Mesendoderm (in vitro differentiated cells): ENCODE measurements around the gene PPP1R9A.
A peak's percentile ranks its signal among the peaks of the same experiment; 100 is the strongest.

Source experiments
- DNase-seq: peaks from one replicate; pipeline ENCODE4 v3.0.0; 2013
- H2AK5ac ChIP-seq: 2 replicates; pipeline ENCODE4 v1.6.1; 2013; ENCODE audit warnings: low read length, inconsistent platforms
- H2BK120ac ChIP-seq: 2 replicates; pipeline ENCODE4 v1.6.1; 2013; ENCODE audit warnings: low read depth, mild to moderate bottlenecking, low read length, moderate library complexity, mixed read lengths
- H2BK15ac ChIP-seq: replicated peaks from 2 replicates; pipeline ENCODE4 v1.6.1; 2013; ENCODE audit warnings: low read depth, mild to moderate bottlenecking, moderate library complexity
- H2BK5ac ChIP-seq: 2 replicates; pipeline ENCODE4 v1.6.1; 2013; ENCODE audit warnings: low read length, inconsistent platforms
- H3K18ac ChIP-seq: 2 replicates; pipeline ENCODE4 v1.6.1; 2013; ENCODE audit warnings: mild to moderate bottlenecking, low read length, mixed read lengths
- H3K23ac ChIP-seq: one replicate; pipeline ENCODE4 v1.6.1; 2013; ENCODE audit warnings: low read length
- H3K27ac ChIP-seq: 2 replicates; pipeline ENCODE4 v1.5.1; 2013; ENCODE audit warnings: low read depth, mild to moderate bottlenecking, inconsistent platforms, low read length, moderate library complexity
- H3K27me3 ChIP-seq: 2 replicates; pipeline ENCODE4 v1.6.1; 2013; ENCODE audit warnings: low read length, control low read depth, mild to moderate bottlenecking, inconsistent platforms; ENCODE audit not compliant: insufficient read depth, poor library complexity
- H3K36me3 ChIP-seq: 2 replicates; pipeline ENCODE4 v1.6.1; 2013; ENCODE audit warnings: low read length, inconsistent platforms; ENCODE audit not compliant: control insufficient read depth, insufficient read depth
- H3K4ac ChIP-seq: one replicate; pipeline ENCODE4 v1.6.1; 2013; ENCODE audit warnings: low read depth, mild to moderate bottlenecking, low read length, moderate library complexity
- H3K4me1 ChIP-seq: 2 replicates; pipeline ENCODE4 v1.6.1; 2013; ENCODE audit warnings: low read depth, low read length, inconsistent platforms; ENCODE audit not compliant: control insufficient read depth
- H3K4me2 ChIP-seq: 2 replicates; pipeline ENCODE4 v1.6.1; 2013; ENCODE audit warnings: low read length
- H3K4me3 ChIP-seq: 2 replicates; pipeline ENCODE4 v1.5.1; 2013; ENCODE audit warnings: mild to moderate bottlenecking, low read length
- H3K56ac ChIP-seq: one replicate; pipeline ENCODE4 v1.6.1; 2013; ENCODE audit warnings: low read length
- H3K79me1 ChIP-seq: 2 replicates; pipeline ENCODE4 v1.6.1; 2013; ENCODE audit warnings: low read length, inconsistent platforms
- H3K79me2 ChIP-seq: 2 replicates; pipeline ENCODE4 v1.6.1; 2013; ENCODE audit warnings: mild to moderate bottlenecking, low read length; ENCODE audit not compliant: control insufficient read depth, insufficient read depth
- H3K9ac ChIP-seq: 2 replicates; pipeline ENCODE4 v1.6.1; 2013; ENCODE audit warnings: low read length, inconsistent platforms
- H4K5ac ChIP-seq: one replicate; pipeline ENCODE4 v1.6.1; 2013; ENCODE audit warnings: low read length
- H4K8ac ChIP-seq: one replicate; pipeline ENCODE4 v1.6.1; 2013; ENCODE audit warnings: low read depth, mild to moderate bottlenecking, control low read depth, low read length, moderate library complexity
- WGBS: extraction: QIAGEN DNeasy Blood & Tissue Kit; methylation state at CpG from one replicate; pipeline ENCODE4 v1.1.7; 2013; ENCODE audit warnings: low lambda C conversion rate, missing lambda C conversion rate; ENCODE audit not compliant: insufficient coverage; ENCODE audit errors: extremely low coverage; 5-methylcytosine and 5-hydroxymethylcytosine counted together

Gene PPP1R9A

DNA sequence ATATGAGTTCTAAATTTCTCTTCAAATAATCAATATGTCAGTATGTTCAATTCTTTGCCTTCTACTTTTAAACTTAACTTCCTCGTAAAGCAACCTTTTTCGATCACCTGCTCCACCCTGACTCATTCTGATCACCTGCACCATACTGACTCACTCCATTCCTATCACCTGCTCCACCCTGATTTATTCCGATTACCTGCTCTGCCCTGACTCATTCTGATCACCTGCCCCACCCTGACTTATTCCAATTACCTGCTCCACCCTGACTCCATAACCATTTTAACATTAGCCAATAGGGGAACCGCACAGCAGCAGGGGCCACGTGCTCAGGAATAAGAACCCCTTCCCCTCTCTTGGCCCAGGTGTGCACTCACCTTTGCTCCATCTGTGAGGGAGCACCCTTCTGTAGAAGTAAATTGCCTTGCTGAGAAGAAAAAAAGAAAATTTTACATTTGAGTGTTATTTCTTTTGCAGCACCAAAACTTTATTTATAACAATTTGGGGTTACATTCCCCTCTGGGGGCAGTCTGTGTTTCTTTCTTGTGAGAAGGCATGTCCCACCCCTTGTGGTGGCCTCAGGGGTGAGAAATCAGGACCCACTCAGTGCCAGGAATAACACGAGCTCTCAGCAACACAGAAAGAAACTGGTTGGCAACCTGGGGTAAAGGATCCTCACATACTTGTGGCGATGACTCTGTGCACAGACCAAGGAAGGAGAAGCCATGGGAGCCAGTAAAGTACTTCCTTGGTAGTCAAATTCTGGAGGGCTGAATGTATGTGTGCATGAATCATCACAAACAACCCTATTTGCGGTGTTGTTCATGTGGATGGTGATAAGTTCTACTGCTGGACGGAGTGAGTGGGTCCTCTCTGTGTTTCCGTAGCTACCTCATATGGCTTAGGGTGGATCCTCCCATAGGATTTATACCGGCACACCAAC lies 29.4 kb upstream of the PPP1R9A start:
- Histone ChIP-seq H3K56ac (no peak overlapping the region), H3K79me2 (no peaks in the 10 kb centered on the region), H3K27me3 (no peaks in the 10 kb centered on the region), H3K4me3 (no peak overlapping the region), H3K4me1 (no peaks in the 10 kb centered on the region), H2AK5ac (no peak overlapping the region), H4K5ac (no peak overlapping the region), H4K8ac (no peak overlapping the region), H2BK15ac (no peak overlapping the region), H3K27ac (no peak overlapping the region), H3K4me2 (no peak overlapping the region), H3K23ac (no peak overlapping the region), H3K9ac (no peak overlapping the region), H3K18ac (no peak overlapping the region), H3K4ac (no peak overlapping the region), H2BK120ac (no peak overlapping the region), H3K36me3 (no peaks in the 10 kb centered on the region), H2BK5ac (no peak overlapping the region), H3K79me1 (no peaks in the 10 kb centered on the region)
- WGBS: no CpG with 5 or more reads among the region's 11 CpGs
- peak; percentile 12 for DNase-seq

DNA sequence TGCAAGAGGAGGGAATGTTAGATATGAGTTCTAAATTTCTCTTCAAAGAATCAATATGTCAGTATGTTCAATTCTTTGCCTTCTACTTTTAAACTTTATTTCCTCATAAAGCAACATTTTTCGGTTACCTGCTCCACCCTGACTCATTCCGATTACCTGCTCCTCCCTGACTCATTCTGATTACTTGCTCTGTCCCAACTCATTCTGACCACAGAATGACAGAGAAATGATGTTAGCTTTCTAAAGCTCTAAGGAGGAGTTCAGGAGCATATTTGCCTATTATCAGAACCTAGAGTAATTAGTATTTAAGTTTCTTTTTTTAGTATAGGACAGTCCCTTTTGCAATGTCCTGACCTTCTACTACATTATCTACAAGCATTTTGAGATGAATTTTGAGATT lies 24.5 kb upstream of the PPP1R9A start:
- no peak overlapping the region for H3K9ac ChIP-seq
- WGBS: no CpG with 5 or more reads among the region's 2 CpGs
- H3K4me2 ChIP-seq: no peak overlapping the region
- H3K4ac ChIP-seq: no peak overlapping the region
- H3K18ac ChIP-seq: no peak overlapping the region
- no peaks in the 10 kb centered on the region for H3K36me3 ChIP-seq
- no peaks in the 10 kb centered on the region for H3K79me2 ChIP-seq
- H3K79me1 ChIP-seq: no peaks in the 10 kb centered on the region
- H2BK15ac ChIP-seq: no peak overlapping the region
- no peak overlapping the region for H2AK5ac ChIP-seq
- no peak overlapping the region for H3K23ac ChIP-seq
- H2BK5ac ChIP-seq: no peak overlapping the region
- no peak overlapping the region for H2BK120ac ChIP-seq
- no peak overlapping the region for H3K56ac ChIP-seq
- no peak for DNase-seq
- H3K27ac ChIP-seq: no peak overlapping the region
- no peaks in the 10 kb centered on the region for H3K4me1 ChIP-seq
- no peaks in the 10 kb centered on the region for H3K27me3 ChIP-seq
- no peak overlapping the region for H4K8ac ChIP-seq
- no peak overlapping the region for H4K5ac ChIP-seq
- no peak overlapping the region for H3K4me3 ChIP-seq

DNA sequence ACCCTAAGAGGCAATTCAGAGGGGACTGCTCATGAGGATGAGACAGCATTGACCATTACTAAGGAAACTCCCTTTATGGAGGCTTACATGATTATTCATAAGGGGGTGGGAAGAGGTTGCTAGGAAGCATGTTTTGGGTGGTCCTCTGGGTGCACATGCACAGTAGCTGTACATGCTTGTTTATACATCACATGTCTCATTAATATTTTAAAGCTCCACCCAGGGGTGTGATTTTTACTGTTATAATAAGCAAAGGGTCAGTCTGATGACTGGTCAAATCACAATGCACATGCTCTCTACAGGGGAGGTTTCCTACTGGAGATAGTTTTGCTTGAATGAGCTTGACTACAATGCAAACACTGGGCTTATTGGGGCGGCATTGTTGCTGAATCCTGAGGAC lies 23.8 kb upstream of the PPP1R9A start:
- Histone ChIP-seq H3K79me2 (no peaks in the 10 kb centered on the region), H2BK5ac (no peak overlapping the region), H2BK15ac (no peak overlapping the region), H3K9ac (no peak overlapping the region), H3K27me3 (no peaks in the 10 kb centered on the region), H3K4ac (no peak overlapping the region), H3K36me3 (no peaks in the 10 kb centered on the region), H3K4me1 (no peaks in the 10 kb centered on the region), H3K27ac (no peak overlapping the region), H3K18ac (no peak overlapping the region), H2AK5ac (no peak overlapping the region), H3K4me2 (no peak overlapping the region), H3K23ac (no peak overlapping the region), H3K4me3 (no peak overlapping the region), H4K5ac (no peak overlapping the region), H2BK120ac (no peak overlapping the region), H3K79me1 (no peaks in the 10 kb centered on the region), H3K56ac (no peak overlapping the region), H4K8ac (no peak overlapping the region)
- no CpG with 5 or more reads among the region's 1 CpG for WGBS
- DNase-seq: no peak

DNA sequence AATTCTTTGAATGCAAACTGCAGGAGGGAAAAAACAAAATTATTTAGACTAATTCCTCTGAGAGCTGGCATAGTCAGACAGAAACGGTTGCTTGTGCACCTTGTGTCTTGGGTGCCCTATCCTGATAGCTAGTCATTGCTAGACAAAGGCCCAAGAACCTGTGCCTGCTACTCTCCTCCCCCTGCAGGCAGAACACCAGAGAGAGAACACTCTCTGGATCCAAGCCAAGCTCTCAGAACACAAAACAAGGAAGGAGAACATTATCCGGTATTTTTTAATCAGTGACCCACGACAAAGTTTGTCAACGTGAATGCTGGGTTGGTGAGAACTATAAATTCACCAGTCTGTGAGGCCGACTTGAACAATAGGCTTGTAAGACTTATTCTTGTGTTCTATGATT lies 18.8 kb upstream of the PPP1R9A start:
- H3K9ac ChIP-seq: no peak overlapping the region
- H4K8ac ChIP-seq: no peak overlapping the region
- no peaks in the 10 kb centered on the region for H3K4me1 ChIP-seq
- no peak overlapping the region for H3K23ac ChIP-seq
- peak; percentile 36 for DNase-seq
- H3K4me3 ChIP-seq: no peak overlapping the region
- H2BK15ac ChIP-seq: no peak overlapping the region
- no peak overlapping the region for H2BK5ac ChIP-seq
- no peak overlapping the region for H3K18ac ChIP-seq
- no peak overlapping the region for H3K27ac ChIP-seq
- H3K79me2 ChIP-seq: no peaks in the 10 kb centered on the region
- H2BK120ac ChIP-seq: no peak overlapping the region
- H2AK5ac ChIP-seq: no peak overlapping the region
- H3K4me2 ChIP-seq: no peak overlapping the region
- no peaks in the 10 kb centered on the region for H3K36me3 ChIP-seq
- WGBS: no CpG with 5 or more reads among the region's 5 CpGs
- no peak overlapping the region for H3K4ac ChIP-seq
- H3K79me1 ChIP-seq: no peaks in the 10 kb centered on the region
- no peak overlapping the region for H4K5ac ChIP-seq
- H3K27me3 ChIP-seq: no peaks in the 10 kb centered on the region
- H3K56ac ChIP-seq: no peak overlapping the region

DNA sequence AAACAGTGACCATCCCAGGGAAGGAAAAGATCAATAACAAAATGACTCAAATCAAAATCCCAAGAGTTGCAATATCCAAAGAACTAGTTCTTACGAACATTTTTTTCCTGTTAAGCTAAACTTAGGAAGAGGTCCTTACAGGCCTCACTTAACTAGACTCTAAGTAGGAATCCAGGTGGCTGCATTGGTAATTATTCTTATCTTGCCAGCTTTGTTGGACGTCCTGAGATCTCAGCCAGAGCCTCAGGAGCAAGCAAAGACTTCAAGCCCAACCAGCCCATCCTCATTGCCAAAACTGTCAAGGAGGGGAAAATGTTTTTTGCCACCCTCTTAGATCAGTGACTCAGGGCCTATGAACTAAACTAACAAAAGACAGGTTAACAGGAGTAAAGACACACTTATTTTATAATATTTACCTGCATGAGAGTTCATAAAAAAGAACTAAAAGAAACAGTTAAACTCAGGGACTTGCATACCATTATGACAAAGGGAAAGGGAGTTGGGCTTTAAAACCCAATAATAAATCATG lies 18.3 kb upstream of the PPP1R9A start:
- no peak overlapping the region for H2AK5ac ChIP-seq
- peak; percentile 32 for DNase-seq
- H3K4me3 ChIP-seq: no peak overlapping the region
- no peaks in the 10 kb centered on the region for H3K27me3 ChIP-seq
- no peaks in the 10 kb centered on the region for H3K36me3 ChIP-seq
- H3K4me2 ChIP-seq: no peak overlapping the region
- no peak overlapping the region for H4K8ac ChIP-seq
- no peak overlapping the region for H3K4ac ChIP-seq
- no peak overlapping the region for H3K56ac ChIP-seq
- H3K9ac ChIP-seq: no peak overlapping the region
- H3K79me2 ChIP-seq: no peaks in the 10 kb centered on the region
- no CpG with 5 or more reads among the region's 2 CpGs for WGBS
- H4K5ac ChIP-seq: no peak overlapping the region
- no peak overlapping the region for H3K18ac ChIP-seq
- H2BK15ac ChIP-seq: no peak overlapping the region
- H3K4me1 ChIP-seq: no peaks in the 10 kb centered on the region
- H3K23ac ChIP-seq: no peak overlapping the region
- H2BK5ac ChIP-seq: no peak overlapping the region
- no peak overlapping the region for H2BK120ac ChIP-seq
- no peaks in the 10 kb centered on the region for H3K79me1 ChIP-seq
- no peak overlapping the region for H3K27ac ChIP-seq
